Trophoblast cell (in vitro differentiated cells and primary cell): ENCODE measurements around the gene DIAPH2.
"Not testable (repeated sequence)": the region's sequence is repeated elsewhere in the genome, so short reads cannot be mapped to it uniquely, and the experiment has no call there.

Experiments
- DNase-seq, 2 donors: peaks; one replicate each; pipeline ENCODE4 v3.0.0-alpha.2; 2016
- H2AFZ ChIP-seq: 2 replicates; pipeline ENCODE4 v1.6.1; 2013; ENCODE audit warnings: low read length, moderate library complexity, mild to moderate bottlenecking; ENCODE audit not compliant: insufficient read depth, poor library complexity
- H2AK5ac ChIP-seq: 2 replicates; pipeline ENCODE4 v1.6.1; 2013; ENCODE audit warnings: mild to moderate bottlenecking, low read length
- H2BK120ac ChIP-seq: 2 replicates; pipeline ENCODE4 v1.6.1; 2013; ENCODE audit warnings: low read length, mild to moderate bottlenecking, moderate library complexity; ENCODE audit not compliant: insufficient read depth, poor library complexity
- H2BK12ac ChIP-seq: 2 replicates; pipeline ENCODE4 v1.6.1; 2013; ENCODE audit warnings: mild to moderate bottlenecking, low read length, moderate library complexity
- H2BK5ac ChIP-seq: 2 replicates; pipeline ENCODE4 v1.6.1; 2013; ENCODE audit warnings: low read length, low read depth, moderate library complexity, mild to moderate bottlenecking; ENCODE audit not compliant: poor library complexity
- H3K14ac ChIP-seq: 2 replicates; pipeline ENCODE4 v1.6.1; 2013; ENCODE audit warnings: mild to moderate bottlenecking, low read length
- H3K18ac ChIP-seq: 2 replicates; pipeline ENCODE4 v1.6.1; 2013; ENCODE audit warnings: mild to moderate bottlenecking, low read length
- H3K23ac ChIP-seq: 2 replicates; pipeline ENCODE4 v1.6.1; 2013; ENCODE audit warnings: low read length
- H3K27ac ChIP-seq: 2 replicates; pipeline ENCODE4 v1.5.1; 2013; ENCODE audit warnings: low read depth, mild to moderate bottlenecking, inconsistent platforms, low read length, moderate library complexity
- H3K27me3 ChIP-seq: 2 replicates; pipeline ENCODE4 v1.6.1; 2013; ENCODE audit warnings: inconsistent platforms, mild to moderate bottlenecking, low read length, moderate library complexity; ENCODE audit not compliant: insufficient read depth
- H3K36me3 ChIP-seq, 2 experiments: 1 replicate in 1 of 2; 2 replicates in 1 of 2; pipeline ENCODE4 v1.6.1; 2013; ENCODE audit warnings: low read length in 2 of 2, mild to moderate bottlenecking in 2 of 2, moderate library complexity in 1 of 2; ENCODE audit not compliant: insufficient read depth in 2 of 2, control insufficient read depth in 1 of 2
- H3K4ac ChIP-seq: 2 replicates; pipeline ENCODE4 v1.6.1; 2013; ENCODE audit warnings: low read depth, mild to moderate bottlenecking, low read length, moderate library complexity
- H3K4me1 ChIP-seq, 2 experiments: 1 replicate in 1 of 2; 2 replicates in 1 of 2; pipeline ENCODE4 v1.6.1; 2013; ENCODE audit warnings: low read length in 2 of 2, mild to moderate bottlenecking in 2 of 2, moderate library complexity in 1 of 2; ENCODE audit not compliant: insufficient read depth in 2 of 2, control insufficient read depth in 1 of 2
- H3K4me2 ChIP-seq: 2 replicates; pipeline ENCODE4 v1.6.1; 2013; ENCODE audit warnings: inconsistent platforms, mild to moderate bottlenecking, low read length, moderate library complexity
- H3K4me3 ChIP-seq: 2 replicates; pipeline ENCODE4 v1.5.1; 2013; ENCODE audit warnings: mild to moderate bottlenecking, low read depth, low read length, inconsistent platforms
- H3K79me1 ChIP-seq: one replicate; pipeline ENCODE4 v1.6.1; 2013; ENCODE audit warnings: low read length
- H3K79me2 ChIP-seq: 2 replicates; pipeline ENCODE4 v1.6.1; 2013; ENCODE audit warnings: low read length, mild to moderate bottlenecking; ENCODE audit not compliant: control insufficient read depth, insufficient read depth, poor library complexity
- H3K9ac ChIP-seq: 2 replicates; pipeline ENCODE4 v1.6.1; 2013; ENCODE audit warnings: mild to moderate bottlenecking, low read length
- H3K9me3 ChIP-seq: 2 replicates; pipeline ENCODE4 v1.6.1; 2013; ENCODE audit warnings: low read depth, mild to moderate bottlenecking, control low read depth, inconsistent platforms, low read length; ENCODE audit not compliant: insufficient read depth
- H4K12ac ChIP-seq: 2 replicates; pipeline ENCODE4 v1.6.1; 2013; ENCODE audit warnings: low read depth, mild to moderate bottlenecking, low read length, moderate library complexity
- H4K8ac ChIP-seq: 2 replicates; pipeline ENCODE4 v1.6.1; 2013; ENCODE audit warnings: low read depth, mild to moderate bottlenecking, low read length, moderate library complexity
- H4K91ac ChIP-seq: one replicate; pipeline ENCODE4 v1.6.1; 2013; ENCODE audit warnings: low read depth, mild to moderate bottlenecking, low read length, moderate library complexity
- WGBS: extraction: QIAGEN DNeasy Blood & Tissue Kit; methylation state at CpG from one replicate; pipeline ENCODE4 v1.1.7; 2013; ENCODE audit warnings: missing lambda C conversion rate; ENCODE audit not compliant: insufficient read length, insufficient coverage; ENCODE audit errors: extremely low coverage; 5-methylcytosine and 5-hydroxymethylcytosine counted together

The DIAPH2 gene

DNA sequence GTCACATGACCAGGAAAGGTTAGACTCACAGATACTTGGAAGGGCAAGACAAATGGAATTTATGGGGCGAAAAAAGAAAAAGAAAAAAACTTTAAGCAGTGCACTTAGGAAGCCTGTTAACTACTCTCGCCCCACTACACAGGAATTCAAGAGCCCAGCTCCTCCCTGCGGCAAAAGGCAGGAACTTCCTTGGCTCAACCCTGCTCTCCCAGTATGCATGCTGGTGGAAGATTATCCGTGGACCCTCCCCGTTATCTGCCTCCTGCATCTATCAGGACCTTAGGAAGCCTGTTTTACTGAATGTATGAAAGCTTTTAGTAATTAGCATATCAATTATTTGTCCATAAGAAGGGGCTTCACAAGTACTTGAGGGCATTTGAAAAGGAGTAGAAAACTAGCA, 158.9 kb downstream of the DIAPH2 start:
- no peak overlapping the region for H2BK12ac ChIP-seq
- no peaks in the 10 kb centered on the region for H3K79me2 ChIP-seq
- no peak overlapping the region for H3K18ac ChIP-seq
- H2AK5ac ChIP-seq: no peak overlapping the region
- no peak overlapping the region for H4K12ac ChIP-seq
- H3K36me3 ChIP-seq: no peaks in the 10 kb centered on the region
- no peak overlapping the region for H4K8ac ChIP-seq
- H3K9ac ChIP-seq: no peak overlapping the region
- peak; percentile 13 to 44 for DNase-seq
- no peaks in the 10 kb centered on the region for H3K27me3 ChIP-seq
- no peak overlapping the region for H3K27ac ChIP-seq
- no peak overlapping the region for H2BK5ac ChIP-seq
- H3K79me1 ChIP-seq: no peaks in the 10 kb centered on the region
- no peak overlapping the region for H3K4me3 ChIP-seq
- H3K14ac ChIP-seq: no peak overlapping the region
- no peak overlapping the region for H3K23ac ChIP-seq
- no peak overlapping the region for H2AFZ ChIP-seq
- H3K4ac ChIP-seq: no peak overlapping the region
- H2BK120ac ChIP-seq: no peak overlapping the region
- H4K91ac ChIP-seq: no peak overlapping the region
- no peaks in the 10 kb centered on the region for H3K9me3 ChIP-seq
- no CpG with 5 or more reads among the region's 5 CpGs for WGBS
- no peak overlapping the region for H3K4me2 ChIP-seq
- H3K4me1 ChIP-seq: no peaks in the 10 kb centered on the region

DNA sequence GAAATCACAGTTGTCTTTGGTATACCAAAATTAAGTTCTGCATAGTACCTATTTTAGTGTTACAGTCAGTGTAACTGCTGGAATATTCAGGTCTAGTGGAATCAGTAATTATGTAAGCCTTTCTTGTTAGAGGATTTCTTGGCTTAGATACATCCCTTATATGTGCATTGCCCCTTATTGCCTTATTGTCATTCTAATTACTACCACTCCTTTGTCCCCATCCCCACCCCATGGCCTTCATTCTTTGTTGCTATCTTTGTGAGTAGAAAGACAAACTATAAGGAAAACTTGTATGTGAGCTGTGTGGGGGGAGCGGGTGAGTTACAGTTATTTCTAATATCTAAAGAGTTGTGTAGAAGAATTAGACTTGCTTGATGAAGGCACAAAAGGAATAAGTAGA, 162.2 kb downstream of the DIAPH2 start:
- no peak overlapping the region for H4K12ac ChIP-seq
- no peak overlapping the region for H4K91ac ChIP-seq
- no peak overlapping the region for H2AFZ ChIP-seq
- H2BK12ac ChIP-seq: no peak overlapping the region
- no peak overlapping the region for H3K4ac ChIP-seq
- H4K8ac ChIP-seq: no peak overlapping the region
- no peaks in the 10 kb centered on the region for H3K36me3 ChIP-seq
- no peaks in the 10 kb centered on the region for H3K27me3 ChIP-seq
- H3K79me1 ChIP-seq: no peaks in the 10 kb centered on the region
- no peak overlapping the region for H3K9ac ChIP-seq
- no peak overlapping the region for H2AK5ac ChIP-seq
- no peak overlapping the region for H3K4me3 ChIP-seq
- DNase-seq: no peak
- H3K79me2 ChIP-seq: no peaks in the 10 kb centered on the region
- no peak overlapping the region for H2BK120ac ChIP-seq
- WGBS: no CpG with 5 or more reads among the region's 1 CpG
- H3K18ac ChIP-seq: no peak overlapping the region
- H3K14ac ChIP-seq: no peak overlapping the region
- H2BK5ac ChIP-seq: no peak overlapping the region
- no peaks in the 10 kb centered on the region for H3K9me3 ChIP-seq
- no peak overlapping the region for H3K4me2 ChIP-seq
- H3K27ac ChIP-seq: no peak overlapping the region
- H3K23ac ChIP-seq: no peak overlapping the region
- no peaks in the 10 kb centered on the region for H3K4me1 ChIP-seq

DNA sequence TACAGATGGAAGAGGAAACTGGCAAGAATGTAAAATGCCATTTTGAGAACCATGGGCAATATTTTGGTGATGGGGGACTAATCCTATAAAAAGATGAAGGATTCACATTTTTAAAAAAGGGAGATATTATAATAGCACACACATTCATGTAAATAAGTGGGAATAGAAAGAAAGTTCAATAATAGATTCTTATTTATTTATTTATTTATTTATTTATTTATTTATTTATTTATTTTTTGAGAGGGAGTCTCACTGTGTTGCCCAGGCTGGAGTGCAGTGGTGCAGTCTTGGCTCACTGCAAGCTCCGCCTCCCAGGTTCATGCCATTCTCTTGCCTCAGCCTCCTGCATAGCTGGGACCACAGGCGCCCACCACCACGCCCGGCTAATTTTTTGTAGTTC, 174.8 kb downstream of the DIAPH2 start:
- H4K91ac ChIP-seq, H3K23ac ChIP-seq, H3K36me3 ChIP-seq, DNase-seq, H3K79me2 ChIP-seq, H2AK5ac ChIP-seq, H3K18ac ChIP-seq, H2BK5ac ChIP-seq, H3K4me1 ChIP-seq, H3K79me1 ChIP-seq, H3K4me2 ChIP-seq, H2BK12ac ChIP-seq, H4K12ac ChIP-seq, H3K9ac ChIP-seq, H3K4me3 ChIP-seq, H2AFZ ChIP-seq, H3K27me3 ChIP-seq, H4K8ac ChIP-seq, H3K4ac ChIP-seq, H3K27ac ChIP-seq, H2BK120ac ChIP-seq, H3K14ac ChIP-seq, H3K9me3 ChIP-seq: not testable (repeated sequence)
- WGBS: no CpG with 5 or more reads among the region's 4 CpGs

GRCh38 chrX:96861218-96861617, 176.6 kb downstream of the DIAPH2 start:
- no peak overlapping the region for H3K9ac ChIP-seq
- no peak overlapping the region for H4K8ac ChIP-seq
- H2BK12ac ChIP-seq: no peak overlapping the region
- WGBS: 100% methylated on average over 1 of the region's 3 CpGs
- H3K4me2 ChIP-seq: no peak overlapping the region
- no peak overlapping the region for H2BK120ac ChIP-seq
- H3K4me3 ChIP-seq: no peak overlapping the region
- H3K23ac ChIP-seq: no peak overlapping the region
- no peaks in the 10 kb centered on the region for H3K27me3 ChIP-seq
- no peaks in the 10 kb centered on the region for H3K9me3 ChIP-seq
- H2AFZ ChIP-seq: no peak overlapping the region
- H2AK5ac ChIP-seq: no peak overlapping the region
- no peak overlapping the region for H4K12ac ChIP-seq
- H3K79me1 ChIP-seq: no peaks in the 10 kb centered on the region
- DNase-seq: no peak
- H4K91ac ChIP-seq: no peak overlapping the region
- no peaks in the 10 kb centered on the region for H3K4me1 ChIP-seq
- no peak overlapping the region for H3K18ac ChIP-seq
- H3K36me3 ChIP-seq: no peaks in the 10 kb centered on the region
- H3K27ac ChIP-seq: no peak overlapping the region
- no peak overlapping the region for H2BK5ac ChIP-seq
- no peak overlapping the region for H3K4ac ChIP-seq
- H3K14ac ChIP-seq: no peak overlapping the region
- H3K79me2 ChIP-seq: no peaks in the 10 kb centered on the region
